ENCODE data around the gene PAPPA.

PAPPA gene

DNA sequence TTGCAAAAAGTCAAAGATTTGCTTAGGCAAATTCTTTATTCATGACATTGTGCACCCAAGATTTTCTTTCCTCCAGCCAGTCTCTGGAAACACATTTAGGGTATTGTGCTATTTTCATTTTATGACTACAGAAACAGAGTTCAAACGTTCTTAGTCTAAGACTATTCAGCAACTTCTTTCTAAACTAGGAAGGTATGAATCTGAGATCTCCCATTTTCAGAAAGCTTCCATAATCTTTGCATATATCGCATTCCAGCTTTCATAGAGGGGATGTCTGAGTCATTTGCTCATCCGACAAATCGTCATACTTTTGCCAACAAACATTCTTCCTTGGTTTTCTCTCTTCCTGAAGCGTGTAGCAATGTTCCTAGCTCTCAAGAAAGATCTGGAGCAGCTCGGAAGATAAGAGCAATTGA, 1.6 kb upstream of the PAPPA start:
- peak; percentile 6 for DNase-seq (ENCODE audit: low spot score)

- DNase-seq (ENCODE audit: low spot score) = no peak
These were observed 1.2 kb upstream of the PAPPA start for GRCh38 chr9:116152390-116152789.

- DNase-seq (ENCODE audit: low spot score) = no peak
These were observed 438 bp upstream of the PAPPA start for GRCh38 chr9:116152941-116153764.

GRCh38 chr9:116154334-116154975, 864 bp downstream of the PAPPA start:
- DNase-seq (ENCODE audit: low spot score) = no peak

- DNase-seq (ENCODE audit: low spot score) = no peak
These were observed 1.5 kb downstream of the PAPPA start for GRCh38 chr9:116154976-116155697.

- DNase-seq (ENCODE audit: low spot score) = no peak
These were observed 2.1 kb downstream of the PAPPA start for GRCh38 chr9:116155698-116156039.

DNA sequence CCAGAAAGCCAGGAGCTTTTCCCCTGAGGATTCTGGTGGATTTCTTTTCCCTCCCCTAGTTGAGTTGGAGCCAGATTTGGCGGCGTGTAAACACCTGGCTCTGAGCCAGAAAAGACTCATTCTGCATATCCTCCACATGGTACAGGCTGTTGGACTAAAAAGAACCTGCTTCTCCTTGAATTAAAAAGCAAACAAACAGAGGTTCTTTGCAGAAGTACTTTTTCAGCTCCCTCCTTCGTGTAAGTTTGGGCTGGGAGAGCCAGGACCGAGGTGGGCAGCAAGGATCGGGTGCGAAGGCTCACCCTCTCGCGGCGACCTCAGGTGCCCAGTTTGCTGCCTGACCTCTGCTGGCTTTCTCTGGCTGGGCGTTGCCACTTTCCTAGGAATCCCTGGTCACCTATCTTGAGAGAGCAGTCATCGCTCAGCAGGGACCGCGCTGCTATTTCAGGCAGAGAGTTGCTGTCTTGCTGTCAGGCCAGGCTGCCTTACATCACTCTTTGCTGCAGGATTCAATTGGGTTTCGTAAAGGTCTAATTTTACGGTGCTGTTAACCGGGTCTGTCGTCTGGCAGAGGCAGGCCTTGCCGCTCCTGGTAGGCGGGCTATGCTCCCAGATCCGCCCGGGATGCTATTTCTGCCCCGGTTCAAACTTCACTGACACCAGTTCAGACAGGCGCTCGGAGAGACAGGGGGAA, 3.2 kb downstream of the PAPPA start:
- DNase-seq (ENCODE audit: low spot score) = peak; percentile 27

DNA sequence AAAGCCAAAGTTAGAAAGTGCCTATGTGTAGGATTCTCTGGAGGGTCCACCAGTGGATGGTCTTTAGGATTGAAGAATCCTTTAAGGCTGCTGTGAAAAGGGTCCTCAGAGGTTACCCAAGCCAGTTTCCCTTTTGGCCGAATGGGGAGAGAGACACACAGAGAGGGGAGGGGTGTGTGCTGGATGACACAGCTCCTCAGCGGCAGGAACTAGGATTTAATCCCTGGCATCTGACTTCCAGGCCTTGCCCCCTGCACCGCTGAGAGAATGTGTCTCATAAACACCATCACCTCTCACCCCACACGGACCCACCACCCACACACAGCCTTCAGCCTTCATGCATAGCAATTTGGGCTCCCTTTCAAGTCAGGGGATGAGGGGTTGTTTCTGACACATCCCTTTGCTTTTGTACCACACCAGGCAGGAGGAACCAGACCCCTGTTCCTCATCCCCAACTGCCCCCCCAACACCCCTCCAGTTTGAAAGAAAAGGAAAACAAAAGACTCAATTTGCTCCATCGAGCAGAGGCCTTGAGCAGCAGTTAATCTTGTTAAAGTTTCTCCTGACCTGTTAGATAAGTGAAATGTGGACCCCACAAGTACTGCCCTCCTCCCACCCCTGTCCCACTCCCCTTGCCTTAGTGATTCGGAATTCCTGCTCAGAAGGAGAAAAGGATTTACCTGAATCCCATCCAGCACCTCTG, 4.0 kb downstream of the PAPPA start:
- no peak for DNase-seq (ENCODE audit: low spot score)

- DNase-seq (ENCODE audit: low spot score) = no peak
These were observed 7.3 kb downstream of the PAPPA start for GRCh38 chr9:116160676-116161571.

- DNase-seq (ENCODE audit: low spot score) = no peak
These were observed 8.7 kb downstream of the PAPPA start for GRCh38 chr9:116162241-116162781.

GRCh38 chr9:116163293-116164055, 9.9 kb downstream of the PAPPA start:
- no peak for DNase-seq (ENCODE audit: low spot score)

GRCh38 chr9:116165912-116166311, 12.3 kb downstream of the PAPPA start:
- DNase-seq (ENCODE audit: low spot score) = no peak

- no peak for DNase-seq (ENCODE audit: low spot score)
These were observed 13.1 kb downstream of the PAPPA start for GRCh38 chr9:116166713-116167112.

- no peak for DNase-seq (ENCODE audit: low spot score)
These were observed 14.6 kb downstream of the PAPPA start for GRCh38 chr9:116168231-116168630.

GRCh38 chr9:116172216-116172615, 18.6 kb downstream of the PAPPA start:
- DNase-seq (ENCODE audit: low spot score) = no peak

- peak; percentile 30 for DNase-seq (ENCODE audit: low spot score)
These were observed 20.8 kb downstream of the PAPPA start for GRCh38 chr9:116174347-116174746.

DNA sequence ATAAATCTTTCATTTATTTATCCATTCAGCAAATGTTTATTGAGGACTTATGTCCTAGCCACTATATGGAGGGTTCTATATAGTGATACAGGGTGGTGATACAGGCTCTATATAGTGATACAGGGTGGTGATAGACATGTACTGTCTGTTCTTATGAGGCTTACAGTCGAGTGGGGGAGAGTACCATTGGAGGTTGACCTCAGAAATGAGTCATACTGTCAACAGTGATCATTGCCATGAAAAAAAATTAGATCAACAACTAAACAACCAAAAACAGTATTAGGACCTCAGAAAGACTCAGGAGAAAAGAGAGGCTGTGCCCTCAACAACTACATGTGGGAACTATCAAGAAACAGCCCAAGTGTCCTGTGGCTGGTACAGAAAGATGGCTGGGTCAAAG, 22.0 kb downstream of the PAPPA start:
- DNase-seq (ENCODE audit: low spot score) = no peak

GRCh38 chr9:116178481-116179211, 25.1 kb downstream of the PAPPA start:
- no peak for DNase-seq (ENCODE audit: low spot score)

DNA sequence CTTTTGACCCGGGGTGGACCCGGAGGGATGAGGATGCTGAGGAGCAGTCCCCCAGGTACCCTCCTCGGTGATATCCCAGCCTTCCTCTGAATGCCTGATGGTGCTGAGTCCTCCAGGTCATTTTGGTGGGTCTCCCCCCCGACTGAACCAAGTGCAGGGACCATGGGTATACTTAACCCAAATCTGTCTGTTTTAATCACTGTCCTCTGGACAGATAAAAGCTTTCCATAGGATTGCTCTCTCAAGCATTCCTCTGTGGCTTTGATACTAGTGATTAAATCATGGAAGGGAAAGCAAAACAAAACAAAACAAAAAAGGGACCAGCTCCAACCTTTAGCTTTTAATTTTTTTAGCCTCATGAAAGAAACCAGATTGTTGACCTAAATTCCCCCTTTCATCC, 26.0 kb downstream of the PAPPA start:
- DNase-seq (ENCODE audit: low spot score) = no peak

Measured in LoVo (cell line).